ENCODE data around the gene DYNC1LI1.

GRCh38 chr3:32480604-32481003, 90.1 kb downstream of the DYNC1LI1 start:
- no peak for TF ChIP-seq PHF20 (IDR thresholded peaks at IDR 0.05; ENCODE audit: partially characterized antibody)
- TF ChIP-seq USF1 (CRISPR knock-in tag; IDR thresholded peaks at IDR 0.05): no peak
- TF ChIP-seq TSC22D4 (tag; IDR thresholded peaks at IDR 0.05): no peak
- no peak for TF ChIP-seq CTCF (IDR thresholded peaks at IDR 0.05 in 2 of 3, conservative IDR thresholded peaks at IDR 0.05 in 1 of 3; ENCODE audit: insufficient read depth in 2 of 3, low read depth in 1 of 3, low read length in 3 of 3)
- no peak for TF ChIP-seq MTF1 (CRISPR knock-in tag; IDR thresholded peaks at IDR 0.05; ENCODE audit: borderline replicate concordance)
- no peak for TF ChIP-seq BHLHE40 (IDR thresholded peaks at IDR 0.05; ENCODE audit: low read length)
- TF ChIP-seq ZBTB17 (CRISPR knock-in tag; IDR thresholded peaks at IDR 0.05): no peak
- no peak for TF ChIP-seq FOXA1 (IDR thresholded peaks at IDR 0.05; ENCODE audit: borderline replicate concordance)
- no peak for TF ChIP-seq MAX (CRISPR knock-in tag; IDR thresholded peaks at IDR 0.05)
- no peak for TF ChIP-seq SMARCA5 (IDR thresholded peaks at IDR 0.05)
- no peak for TF ChIP-seq MCM3 (IDR thresholded peaks at IDR 0.05)
- TF ChIP-seq ZNF146 (CRISPR knock-in tag; IDR thresholded peaks at IDR 0.05; ENCODE audit: unreplicated experiment): no peak
- no peak for TF ChIP-seq AFF4 (CRISPR knock-in tag; IDR thresholded peaks at IDR 0.05)
- TF ChIP-seq REST (IDR thresholded peaks at IDR 0.05; ENCODE audit: borderline replicate concordance): no peak
- no peak for TF ChIP-seq REST (CRISPR knock-in tag; IDR thresholded peaks at IDR 0.05; ENCODE audit: low read depth)

All from K562 (cell line).